HepG2 (cell line): ENCODE results near the gene TNFRSF11A. TPM values are rescaled to one million over a fixed set of nuclear protein-coding genes. Genes with fewer than 3 reads are reported as not detected.

Experiments used
- AKAP8 ChIP-seq: sonication (generic); formaldehyde crosslinking; IDR thresholded peaks from 2 replicates; pipeline ENCODE4 v1.5.1; 2020; ENCODE audit warnings: mild to moderate bottlenecking, missing genetic modification reagents
- BCL6 ChIP-seq: IDR thresholded peaks from 2 replicates; pipeline ENCODE4 v1.6.1; 2016; ENCODE audit warnings: missing genetic modification reagents, missing compliant biosample characterization
- CCAR2 ChIP-seq: fragments of 200-400 bp; formaldehyde crosslinking; optimal IDR thresholded peaks from 2 replicates; pipeline ENCODE3; 2018; ENCODE audit warnings: low read depth, mild to moderate bottlenecking, low read length, moderate library complexity
- CHD2 ChIP-seq: IDR thresholded peaks from 2 replicates; pipeline ENCODE4 v1.6.1; 2011; ENCODE audit warnings: low read depth, low read length, improper control_type of control experiment
- GZF1 ChIP-seq: sonication (generic); formaldehyde crosslinking; IDR thresholded peaks from 2 replicates; pipeline ENCODE4 v1.5.1; 2020; ENCODE audit warnings: mild to moderate bottlenecking, missing genetic modification reagents
- HOXA3 ChIP-seq: sonication (generic); formaldehyde crosslinking; IDR thresholded peaks from 2 replicates; pipeline ENCODE4 v1.5.0; 2020; ENCODE audit warnings: missing genetic modification reagents
- KAT2B ChIP-seq: fragments of 150-350 bp; IDR thresholded peaks from 2 replicates; pipeline ENCODE4 v1.6.1; 2014; ENCODE audit warnings: low read depth, low read length, borderline replicate concordance
- MAF1 ChIP-seq: sonication (generic); formaldehyde crosslinking; IDR thresholded peaks from 2 replicates; pipeline ENCODE4 v1.5.0; 2020; ENCODE audit warnings: missing genetic modification reagents, borderline replicate concordance
- MEIS1 ChIP-seq: sonication (generic); formaldehyde crosslinking; IDR thresholded peaks from 2 replicates; pipeline ENCODE4 v1.9.0; 2021; ENCODE audit warnings: mild to moderate bottlenecking, missing genetic modification reagents, moderate library complexity, borderline replicate concordance
- NCOA5 ChIP-seq: sonication (generic); formaldehyde crosslinking; IDR thresholded peaks from 2 replicates; pipeline ENCODE4 v1.4.0; 2020; ENCODE audit warnings: missing genetic modification reagents
- POGK ChIP-seq: sonication (generic); formaldehyde crosslinking; conservative IDR thresholded peaks from 2 replicates; pipeline ENCODE4 v1.8.0; 2022; ENCODE audit warnings: mild to moderate bottlenecking, moderate library complexity, missing genetic modification reagents
- SALL2 ChIP-seq: sonication (generic); formaldehyde crosslinking; IDR thresholded peaks from 2 replicates; pipeline ENCODE4 v1.8.1; 2023; ENCODE audit warnings: mild to moderate bottlenecking, missing genetic modification reagents, inconsistent platforms
- THYN1 ChIP-seq: sonication (generic); formaldehyde crosslinking; IDR thresholded peaks from 2 replicates; pipeline ENCODE4 v1.8.1; 2023; ENCODE audit warnings: low read depth, mild to moderate bottlenecking, moderate library complexity, missing genetic modification reagents, borderline replicate concordance
- ZBTB21 ChIP-seq: sonication (generic); formaldehyde crosslinking; IDR thresholded peaks from 2 replicates; pipeline ENCODE4 v1.4.0; 2020; ENCODE audit warnings: missing genetic modification reagents
- ZBTB42 ChIP-seq: sonication (generic); formaldehyde crosslinking; IDR thresholded peaks from 2 replicates; pipeline ENCODE4 v1.5.0; 2020; ENCODE audit warnings: mild to moderate bottlenecking, missing genetic modification reagents
- ZNF33A ChIP-seq: sonication (generic); formaldehyde crosslinking; IDR thresholded peaks from 2 replicates; pipeline ENCODE4 v1.5.1; 2020; ENCODE audit warnings: missing genetic modification reagents, mild to moderate bottlenecking, moderate library complexity, borderline replicate concordance
- ZNF441 ChIP-seq: sonication (generic); formaldehyde crosslinking; IDR thresholded peaks from 2 replicates; pipeline ENCODE4 v1.7.0; 2021; ENCODE audit warnings: missing genetic modification reagents, borderline replicate concordance
- ZNF605 ChIP-seq: sonication (generic); formaldehyde crosslinking; IDR thresholded peaks from 2 replicates; pipeline ENCODE4 v1.8.0; 2022; ENCODE audit warnings: mild to moderate bottlenecking, missing genetic modification reagents
- ZNF687 ChIP-seq: sonication (generic); formaldehyde crosslinking; IDR thresholded peaks from 2 replicates; pipeline ENCODE4 v1.5.1; 2020; ENCODE audit warnings: mild to moderate bottlenecking, missing genetic modification reagents, moderate library complexity
- ZNF713 ChIP-seq: sonication (generic); formaldehyde crosslinking; IDR thresholded peaks from 2 replicates; pipeline ENCODE4 v1.4.0; 2020; ENCODE audit warnings: mild to moderate bottlenecking, missing genetic modification reagents
- ZNF766 ChIP-seq: sonication (generic); formaldehyde crosslinking; IDR thresholded peaks from 2 replicates; pipeline ENCODE4 v1.5.0; 2020; ENCODE audit warnings: missing genetic modification reagents, borderline replicate concordance
- polyA plus RNA-seq, 8 experiments: library from polyadenylated mRNA; depleted of rRNA in 3 of 8; stranded (reverse) in 7 of 8; unstranded in 1 of 8; fragments of >200 nt; fragmentation: Illumina TruSeq in 4 of 8; extraction: Trizol in 4 of 8; gene quantifications; 2 replicates each; pipeline versions ENCODE4 v1.2.1 to v1.2.3, GENCODE V29; 2011 to 2016; ENCODE audit warnings: low read depth in 4 of 8, missing spikeins in 1 of 8, mixed read lengths in 1 of 8; ENCODE audit not compliant: insufficient read depth in 1 of 8
- total RNA-seq, 5 experiments: library from RNA; depleted of rRNA; stranded (reverse); fragments of >200 nt; fragmentation: Illumina TruSeq; extraction: Trizol; gene quantifications; 2 replicates each; pipeline ENCODE4 v1.2.3, GENCODE V29; 2016; ENCODE audit warnings: low read depth in 1 of 5
- TF ChIP-seq, protein P1 (sequence below): sonication (generic); formaldehyde crosslinking; IDR thresholded peaks from 2 replicates; pipeline ENCODE4 v1.8.1; 2023; ENCODE audit warnings: mild to moderate bottlenecking, moderate library complexity, missing genetic modification reagents
- TF ChIP-seq, protein P2 (sequence below): sonication (generic); formaldehyde crosslinking; IDR thresholded peaks from 2 replicates; pipeline ENCODE4 v1.4.0; 2020; ENCODE audit warnings: missing genetic modification reagents

Gene TNFRSF11A
- total and polyA plus RNA-seq, 2 of the 13 experiments (the other 11 are each of a cell fraction or from before 2014, with no cell fraction given): 4.6 to 6.4 TPM

DNA sequence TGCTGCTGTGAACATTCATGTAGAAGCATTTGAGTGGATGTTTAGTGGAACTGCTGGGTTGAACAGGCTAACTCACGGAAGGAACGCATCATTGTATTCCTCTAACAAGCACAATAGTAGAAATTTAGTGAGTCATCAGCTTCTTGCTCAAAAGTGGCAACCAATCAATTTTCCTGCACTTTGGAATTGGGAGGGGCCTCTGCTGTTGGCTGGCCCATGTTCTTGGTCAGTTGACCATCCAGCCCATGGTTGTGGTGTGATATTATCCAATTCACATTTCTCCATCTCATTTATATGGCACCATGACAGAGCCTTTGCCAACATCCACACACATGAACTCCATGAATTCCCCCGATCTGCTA, 95.0 kb downstream of the TNFRSF11A start (continued):
- TF ChIP-seq, protein P1, sequence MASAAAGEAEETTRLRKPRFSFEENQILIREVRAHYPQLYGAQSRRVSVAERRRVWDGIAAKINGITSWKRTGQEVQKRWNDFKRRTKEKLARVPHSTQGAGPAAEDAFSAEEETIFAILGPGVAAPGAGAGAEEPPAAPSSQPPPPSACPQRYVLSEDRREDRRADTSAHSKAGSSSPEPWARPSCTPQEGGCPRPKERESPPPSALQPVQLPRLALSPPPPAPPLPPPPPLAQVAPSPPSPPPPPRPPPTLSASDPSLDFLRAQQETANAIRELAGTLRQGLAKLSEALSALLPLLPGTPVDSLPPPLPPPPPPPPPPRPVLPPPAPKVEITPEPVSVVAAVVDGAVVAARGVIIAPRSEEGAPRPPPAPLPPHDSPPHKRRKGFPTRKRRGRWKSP (CRISPR knock-in tag): no peak
- TF ChIP-seq, protein P2, sequence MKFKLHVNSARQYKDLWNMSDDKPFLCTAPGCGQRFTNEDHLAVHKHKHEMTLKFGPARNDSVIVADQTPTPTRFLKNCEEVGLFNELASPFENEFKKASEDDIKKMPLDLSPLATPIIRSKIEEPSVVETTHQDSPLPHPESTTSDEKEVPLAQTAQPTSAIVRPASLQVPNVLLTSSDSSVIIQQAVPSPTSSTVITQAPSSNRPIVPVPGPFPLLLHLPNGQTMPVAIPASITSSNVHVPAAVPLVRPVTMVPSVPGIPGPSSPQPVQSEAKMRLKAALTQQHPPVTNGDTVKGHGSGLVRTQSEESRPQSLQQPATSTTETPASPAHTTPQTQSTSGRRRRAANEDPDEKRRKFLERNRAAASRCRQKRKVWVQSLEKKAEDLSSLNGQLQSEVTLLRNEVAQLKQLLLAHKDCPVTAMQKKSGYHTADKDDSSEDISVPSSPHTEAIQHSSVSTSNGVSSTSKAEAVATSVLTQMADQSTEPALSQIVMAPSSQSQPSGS (CRISPR knock-in tag): peak; percentile 2; the same call in 1 of the 2 replicates
- TF ChIP-seq ZNF713 (CRISPR knock-in tag) (no peak), CCAR2 (no peak), ZNF605 (CRISPR knock-in tag) (no peak), KAT2B (peak; percentile 37; the same call in 1 of the 2 replicates), MAF1 (CRISPR knock-in tag) (no peak), AKAP8 (CRISPR knock-in tag) (no peak), POGK (CRISPR knock-in tag) (0 out of 2 replicates have a peak, but pooled peaks have one; percentile 40), CHD2 (no peak), BCL6 (CRISPR knock-in tag) (0 out of 2 replicates have a peak, but pooled peaks have one; percentile 9), ZNF766 (CRISPR knock-in tag) (no peak), ZBTB42 (no peak), THYN1 (CRISPR knock-in tag) (no peak), ZNF33A (CRISPR knock-in tag) (no peak), ZBTB21 (CRISPR knock-in tag) (no peak), MEIS1 (no peak), ZNF441 (CRISPR knock-in tag) (no peak), HOXA3 (CRISPR knock-in tag) (peak; percentile 17; the same call in 1 of the 2 replicates), GZF1 (no peak), ZNF687 (CRISPR knock-in tag) (no peak), SALL2 (CRISPR knock-in tag) (no peak), NCOA5 (CRISPR knock-in tag) (no peak)
